ENCODE results near the gene CCDC142.
"Not testable (repeated sequence)": the region's sequence is repeated elsewhere in the genome, so short reads cannot be mapped to it uniquely, and the experiment has no call there.

CCDC142 gene

GRCh38 chr2:74486141-74486540, 3.3 kb upstream of the CCDC142 start:
- H3K4me3 ChIP-seq (replicated peaks; ENCODE audit: low read depth, low read length), result no peak overlapping the region
- DNase-seq (ENCODE audit: low read depth), result no peak
- no peak for TF ChIP-seq CTCF (IDR thresholded peaks at IDR 0.05; ENCODE audit: low read length, missing control alignments)

- DNase-seq (ENCODE audit: low read depth), result not testable (repeated sequence)
- peak overlapping the region; percentile 98 for H3K4me3 ChIP-seq (replicated peaks; ENCODE audit: low read depth, low read length)
Observed at GRCh38 chr2:74483675-74484164, 922 bp upstream of the CCDC142 start.

GRCh38 chr2:74481961-74482800, 617 bp downstream of the CCDC142 start:
- peak overlapping the region; percentile 98 for H3K4me3 ChIP-seq (replicated peaks; ENCODE audit: low read depth, low read length)
- DNase-seq (ENCODE audit: low read depth), result no peak
- no peak for TF ChIP-seq CTCF (IDR thresholded peaks at IDR 0.05; ENCODE audit: low read length, missing control alignments)

- DNase-seq (ENCODE audit: low read depth), result no peak
- H3K4me3 ChIP-seq (replicated peaks; ENCODE audit: low read depth, low read length), result peak overlapping the region; percentile 98
- no peak for TF ChIP-seq CTCF (IDR thresholded peaks at IDR 0.05; ENCODE audit: low read length, missing control alignments)
Observed at GRCh38 chr2:74481431-74481830, 1.4 kb downstream of the CCDC142 start.

- no peak for DNase-seq (ENCODE audit: low read depth)
- peak; percentile 38 for TF ChIP-seq CTCF (IDR thresholded peaks at IDR 0.05; ENCODE audit: low read length, missing control alignments)
- no peak overlapping the region for H3K4me3 ChIP-seq (replicated peaks; ENCODE audit: low read depth, low read length)
Observed at GRCh38 chr2:74474899-74475298, 7.9 kb downstream of the CCDC142 start.

GRCh38 chr2:74474481-74474880, 8.3 kb downstream of the CCDC142 start:
- no peak for DNase-seq (ENCODE audit: low read depth)
- no peak overlapping the region for H3K4me3 ChIP-seq (replicated peaks; ENCODE audit: low read depth, low read length)
- TF ChIP-seq CTCF (IDR thresholded peaks at IDR 0.05; ENCODE audit: low read length, missing control alignments), result no peak

- no peak for DNase-seq (ENCODE audit: low read depth)
- no peak for TF ChIP-seq CTCF (IDR thresholded peaks at IDR 0.05; ENCODE audit: low read length, missing control alignments)
- H3K4me3 ChIP-seq (replicated peaks; ENCODE audit: low read depth, low read length), result peak overlapping the region; percentile 66
Observed at GRCh38 chr2:74472945-74473258, 9.9 kb downstream of the CCDC142 start.
